ENCODE results near the gene NUDCD3.

NUDCD3 gene

DNA sequence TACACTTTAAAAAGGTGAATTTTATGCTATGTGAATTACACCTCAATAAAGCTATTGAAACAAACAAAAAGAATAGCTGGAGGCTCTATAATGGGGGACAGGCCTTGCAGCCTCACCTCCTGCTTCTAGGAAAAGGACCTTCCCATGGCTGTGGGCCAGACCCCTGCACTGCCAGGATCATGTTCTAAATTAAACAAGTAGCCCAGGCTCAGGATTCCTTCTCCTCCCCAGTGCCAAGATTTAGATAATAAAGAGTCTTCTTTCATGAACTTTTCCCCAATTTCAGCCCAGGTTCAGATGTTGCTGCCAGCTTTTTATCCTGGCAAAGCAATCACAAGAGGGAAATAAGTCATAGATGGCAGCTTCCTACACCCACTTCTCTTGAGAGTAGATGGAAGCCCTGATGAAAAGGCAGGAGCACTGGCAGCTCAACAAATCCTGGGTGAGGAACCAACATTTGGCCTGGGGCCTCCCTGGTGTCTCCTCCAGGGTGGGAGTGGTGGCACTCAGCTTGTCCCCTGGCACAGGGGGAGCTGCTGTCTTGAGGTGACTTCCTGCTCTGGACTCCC, 142.8 kb downstream of the NUDCD3 start:
- DNase-seq: no peak

DNA sequence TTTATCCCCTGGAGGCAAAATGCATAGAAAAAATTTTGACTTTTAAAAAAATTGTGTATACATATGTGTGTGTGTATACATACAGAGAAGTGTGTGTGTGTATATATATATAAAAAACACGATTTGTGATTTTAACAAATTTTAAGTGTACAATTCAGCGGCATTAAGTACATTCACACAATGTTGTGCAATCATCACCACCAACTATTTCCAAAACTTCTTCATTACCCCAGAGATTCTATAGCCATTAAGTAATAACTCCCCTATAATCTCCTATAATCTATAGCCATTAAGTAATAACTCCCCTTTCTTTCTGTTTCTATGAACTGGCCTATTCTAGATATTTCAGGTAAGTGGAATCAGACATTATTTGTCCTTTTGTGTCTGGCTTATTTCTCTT, 144.4 kb downstream of the NUDCD3 start:
- no peak for DNase-seq

DNA sequence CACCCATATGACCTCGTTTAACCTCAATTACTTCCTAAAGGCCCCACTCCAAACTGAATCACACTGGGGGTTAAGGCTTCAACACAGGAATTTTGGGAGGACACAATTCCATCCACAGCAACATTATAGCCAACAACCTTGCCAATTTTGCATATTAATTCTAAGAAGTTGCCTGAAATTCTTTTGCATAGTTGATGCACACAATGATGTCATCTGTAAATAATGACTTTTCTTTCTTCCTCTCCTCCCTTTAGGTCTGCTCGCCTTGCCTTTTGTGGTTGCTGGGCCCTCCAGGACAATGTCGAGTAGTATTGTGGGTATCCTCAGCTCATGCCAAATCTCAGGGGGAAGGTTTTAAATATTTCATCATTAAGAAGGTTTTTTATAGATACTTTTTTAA, 149.1 kb downstream of the NUDCD3 start:
- DNase-seq: no peak

DNA sequence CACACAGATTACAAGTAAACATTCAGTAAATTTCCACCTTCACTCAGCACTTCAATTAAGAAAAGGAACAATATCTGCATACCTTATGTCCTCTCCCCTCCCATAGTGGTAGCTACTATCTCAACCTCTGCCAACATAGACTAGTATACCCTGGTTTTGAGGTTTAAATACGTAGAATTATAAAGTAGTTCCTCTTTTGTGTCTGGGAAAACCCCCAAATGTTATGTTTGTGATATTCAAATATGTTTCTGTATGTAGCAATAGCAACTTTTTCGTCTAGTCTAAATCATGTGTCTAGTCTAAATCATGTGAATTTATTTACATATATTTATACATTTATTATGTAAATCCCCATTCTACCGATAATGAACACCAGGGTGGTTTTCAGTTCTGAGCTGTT, 151.9 kb downstream of the NUDCD3 start:
- no peak for DNase-seq

DNA sequence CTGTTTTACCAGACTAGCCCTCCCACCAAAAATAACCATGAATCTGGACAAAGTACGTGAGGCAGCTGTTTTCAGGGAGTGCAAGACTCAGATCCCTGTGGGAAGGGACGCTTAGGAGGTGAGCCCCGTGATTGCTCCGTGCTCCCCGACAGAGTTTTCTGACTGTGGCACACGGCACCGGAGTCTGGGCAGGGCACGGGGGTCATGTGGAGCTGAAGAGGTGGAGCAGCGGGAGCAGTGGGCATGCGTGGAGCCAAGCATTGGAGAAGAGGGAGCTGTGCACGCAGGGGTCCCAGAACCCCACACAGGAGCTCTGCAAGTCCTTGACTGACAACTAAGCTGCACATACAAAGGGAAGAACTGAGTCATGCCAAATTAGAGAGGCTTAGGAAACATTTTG, 154.0 kb downstream of the NUDCD3 start:
- DNase-seq: no peak

DNA sequence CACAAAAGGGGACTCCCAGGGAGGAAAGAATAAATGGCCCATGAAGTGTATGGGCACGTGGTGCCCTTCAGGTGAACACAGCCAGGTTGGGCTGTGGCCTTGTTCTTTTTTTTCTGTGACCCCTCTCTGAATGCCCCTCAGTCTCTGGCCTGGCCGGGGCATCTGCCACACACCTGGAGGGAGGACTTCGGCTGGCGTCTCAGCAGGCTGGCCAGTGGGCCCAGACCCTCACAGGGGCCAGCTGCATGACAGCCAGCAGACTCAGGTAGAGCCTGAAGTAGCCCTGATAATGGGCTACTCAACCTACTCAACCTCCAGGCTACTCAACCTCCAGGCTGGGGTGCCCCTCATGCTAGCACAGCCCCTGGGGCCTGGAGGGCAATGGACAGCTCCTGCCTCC, 155.3 kb downstream of the NUDCD3 start:
- no peak for DNase-seq

DNA sequence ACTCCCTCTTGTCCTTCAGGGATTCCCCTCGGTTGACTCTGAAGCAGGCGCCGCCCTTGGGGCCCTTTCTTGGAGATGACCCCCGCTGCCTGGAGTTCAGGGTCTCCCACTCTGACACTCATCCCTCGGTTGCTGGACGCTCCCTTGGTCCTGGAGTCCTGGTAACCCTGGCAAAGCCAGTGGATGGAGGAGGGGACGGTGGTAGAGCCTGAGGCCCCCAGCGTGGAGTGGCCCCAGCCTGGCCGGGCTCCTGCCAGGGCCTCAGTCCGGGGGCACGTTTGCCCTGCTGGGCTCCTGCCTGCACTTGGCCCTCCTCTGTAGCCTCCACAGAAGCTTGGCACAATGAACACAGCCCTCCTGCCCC, 155.7 kb downstream of the NUDCD3 start:
- no peak for DNase-seq

DNA sequence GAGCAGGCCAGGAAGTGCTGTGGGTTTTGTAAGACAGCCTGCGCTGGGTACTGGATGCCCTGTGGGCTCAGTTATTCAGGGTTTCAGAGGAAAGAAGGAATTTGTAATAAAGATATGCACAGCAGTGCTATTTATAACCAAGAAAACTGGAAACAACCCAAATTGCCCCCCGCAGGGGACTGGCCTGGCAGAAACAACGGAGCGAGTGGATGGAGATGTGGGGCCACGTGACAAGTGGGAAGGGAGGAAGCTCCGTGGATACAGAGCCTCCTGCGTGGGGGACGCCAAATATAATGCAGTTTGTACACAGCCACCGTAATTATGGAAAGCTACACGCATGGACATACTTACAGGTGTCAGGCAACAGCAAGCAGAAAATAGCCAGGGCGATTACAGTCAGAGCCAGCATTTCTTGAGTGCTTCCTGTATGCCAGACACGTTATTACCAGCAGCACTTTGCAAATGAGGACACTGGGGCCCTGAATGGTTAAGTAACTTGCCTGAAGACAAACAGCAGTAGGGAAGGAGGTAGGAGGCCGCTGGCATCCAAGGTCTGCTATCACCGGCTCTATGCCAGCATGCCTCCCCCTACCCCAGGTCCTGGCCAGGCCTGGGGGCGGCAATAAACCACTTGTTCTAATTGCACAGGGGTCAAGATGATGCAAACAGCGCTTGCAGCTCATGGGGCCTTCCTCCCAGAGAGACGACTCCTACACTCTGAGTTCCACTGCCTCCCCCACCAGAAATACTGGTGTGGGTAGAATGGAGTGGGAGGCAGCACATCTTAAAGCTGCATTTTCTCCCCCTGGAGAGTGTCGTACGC, 156.3 kb downstream of the NUDCD3 start:
- DNase-seq: no peak

DNA sequence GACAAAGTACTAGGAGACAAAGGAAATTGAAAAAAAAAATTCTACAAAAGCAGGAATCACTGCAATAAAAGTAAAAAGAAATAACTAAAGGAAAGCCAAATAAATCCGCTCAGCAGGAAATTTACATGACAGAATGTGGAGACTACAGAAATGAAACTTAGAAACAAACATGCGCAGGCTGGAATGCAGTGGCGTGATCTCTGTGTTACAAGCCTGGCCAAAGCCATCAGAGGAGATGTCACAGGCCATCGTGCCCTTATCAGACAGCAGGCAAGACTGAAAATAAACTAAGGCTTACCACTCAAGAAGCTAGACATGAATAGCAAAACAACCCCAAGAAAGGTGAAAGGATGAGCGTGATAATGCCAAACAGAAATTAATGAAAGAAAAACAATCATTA, 158.8 kb downstream of the NUDCD3 start:
- no peak for DNase-seq

DNA sequence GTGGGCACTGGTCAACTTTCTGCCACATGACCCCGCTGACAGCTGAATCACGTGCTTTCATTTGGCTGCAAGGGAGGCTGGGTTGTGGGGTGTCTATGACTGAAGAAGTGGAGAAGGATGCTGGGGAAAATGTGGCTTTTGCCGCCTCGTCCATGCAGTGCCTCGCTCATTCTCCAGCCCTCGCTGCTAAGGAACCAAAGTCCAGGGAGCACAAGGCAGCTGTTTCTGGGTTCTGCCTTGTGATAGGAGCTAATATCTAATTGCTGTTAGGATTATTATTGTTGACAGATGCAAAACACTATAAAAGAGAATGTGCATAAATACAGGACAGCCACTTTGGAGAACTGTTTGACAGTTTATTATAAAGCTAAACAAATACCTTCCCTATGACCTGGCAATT, 160.1 kb downstream of the NUDCD3 start:
- DNase-seq: no peak

DNA sequence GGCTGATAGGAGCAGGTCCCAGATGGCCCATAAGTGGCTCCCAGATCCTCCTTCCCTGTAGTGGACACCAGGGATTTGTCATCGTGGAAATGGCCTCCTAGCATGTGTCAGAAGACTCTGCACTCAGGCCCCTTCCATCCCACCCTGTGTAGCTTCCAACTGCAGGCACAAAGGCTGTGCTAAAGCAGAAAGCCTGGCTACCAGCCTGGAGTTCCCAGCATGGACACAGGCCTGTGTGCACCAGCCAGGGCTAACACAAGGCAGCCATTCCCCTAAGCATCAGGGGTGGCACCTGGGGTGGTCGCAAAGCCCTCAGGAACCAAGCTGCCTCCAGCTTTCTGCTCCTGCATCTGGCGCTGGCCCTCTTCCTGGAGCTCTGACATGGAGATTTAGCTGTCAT, 160.6 kb downstream of the NUDCD3 start:
- DNase-seq: no peak
